Measurements from ENCODE around the gene THBS3. TPM values are rescaled to one million over a fixed set of nuclear protein-coding genes. Genes with fewer than 3 reads are reported as not detected.

The THBS3 gene
- total and polyA plus RNA-seq, 9 of the 15 experiments (the other 6 are each of a cell fraction or from before 2014, with no cell fraction given): 0.59 to 8.3 (median 3.2) TPM

DNA sequence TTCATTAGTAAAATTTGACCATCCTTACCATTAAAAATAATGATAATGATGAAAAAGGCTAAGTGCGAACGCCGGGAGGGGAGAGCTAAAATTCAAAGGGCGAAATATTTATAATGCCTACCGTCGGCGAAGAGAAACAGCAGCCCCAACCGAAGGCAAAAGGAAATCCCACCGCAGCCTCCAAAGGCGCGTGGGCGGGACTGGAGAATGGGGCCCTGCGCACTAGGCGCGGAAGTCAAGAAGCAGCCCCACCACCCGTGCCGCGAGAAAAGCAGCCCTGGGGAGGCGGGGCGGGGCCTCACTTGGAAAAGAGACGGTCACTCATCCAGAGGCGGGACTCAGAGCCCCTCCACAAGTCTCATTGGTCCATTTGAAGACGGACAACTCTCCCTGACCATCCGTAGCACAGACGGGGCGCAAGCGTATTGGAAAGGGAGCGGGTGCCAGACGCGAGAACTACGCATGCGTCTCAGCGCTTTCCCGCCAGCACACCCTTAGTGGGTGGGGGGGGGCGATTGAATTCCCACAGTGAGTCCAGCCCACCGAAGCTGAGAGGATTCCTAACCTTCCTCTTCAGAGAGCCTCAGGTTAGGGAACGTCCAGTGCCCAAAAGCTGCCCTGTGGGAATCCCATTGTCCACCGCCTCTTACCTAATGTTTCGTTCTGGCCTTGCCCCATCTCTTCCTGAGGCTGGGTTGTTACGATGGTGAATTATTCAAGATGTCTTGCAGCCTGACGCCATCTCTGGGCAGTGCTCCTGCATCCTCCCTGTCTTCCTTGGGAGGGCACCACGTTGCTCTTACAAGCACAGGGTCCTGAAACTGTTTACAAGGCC is 19.8 kb upstream of the THBS3 start (continued):
- TF ChIP-seq, protein P1, sequence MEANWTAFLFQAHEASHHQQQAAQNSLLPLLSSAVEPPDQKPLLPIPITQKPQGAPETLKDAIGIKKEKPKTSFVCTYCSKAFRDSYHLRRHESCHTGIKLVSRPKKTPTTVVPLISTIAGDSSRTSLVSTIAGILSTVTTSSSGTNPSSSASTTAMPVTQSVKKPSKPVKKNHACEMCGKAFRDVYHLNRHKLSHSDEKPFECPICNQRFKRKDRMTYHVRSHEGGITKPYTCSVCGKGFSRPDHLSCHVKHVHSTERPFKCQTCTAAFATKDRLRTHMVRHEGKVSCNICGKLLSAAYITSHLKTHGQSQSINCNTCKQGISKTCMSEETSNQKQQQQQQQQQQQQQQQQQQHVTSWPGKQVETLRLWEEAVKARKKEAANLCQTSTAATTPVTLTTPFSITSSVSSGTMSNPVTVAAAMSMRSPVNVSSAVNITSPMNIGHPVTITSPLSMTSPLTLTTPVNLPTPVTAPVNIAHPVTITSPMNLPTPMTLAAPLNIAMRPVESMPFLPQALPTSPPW (CRISPR knock-in tag; IDR thresholded peaks at IDR 0.05): peak; percentile 86
- peak; percentile 55 for TF ChIP-seq HNRNPLL (IDR thresholded peaks at IDR 0.05; ENCODE audit: low read depth, low read length, poor library complexity, severe bottlenecking)
- TF ChIP-seq NFRKB (IDR thresholded peaks at IDR 0.05; ENCODE audit: low read depth): peak; percentile 77
- TF ChIP-seq, protein P2, sequence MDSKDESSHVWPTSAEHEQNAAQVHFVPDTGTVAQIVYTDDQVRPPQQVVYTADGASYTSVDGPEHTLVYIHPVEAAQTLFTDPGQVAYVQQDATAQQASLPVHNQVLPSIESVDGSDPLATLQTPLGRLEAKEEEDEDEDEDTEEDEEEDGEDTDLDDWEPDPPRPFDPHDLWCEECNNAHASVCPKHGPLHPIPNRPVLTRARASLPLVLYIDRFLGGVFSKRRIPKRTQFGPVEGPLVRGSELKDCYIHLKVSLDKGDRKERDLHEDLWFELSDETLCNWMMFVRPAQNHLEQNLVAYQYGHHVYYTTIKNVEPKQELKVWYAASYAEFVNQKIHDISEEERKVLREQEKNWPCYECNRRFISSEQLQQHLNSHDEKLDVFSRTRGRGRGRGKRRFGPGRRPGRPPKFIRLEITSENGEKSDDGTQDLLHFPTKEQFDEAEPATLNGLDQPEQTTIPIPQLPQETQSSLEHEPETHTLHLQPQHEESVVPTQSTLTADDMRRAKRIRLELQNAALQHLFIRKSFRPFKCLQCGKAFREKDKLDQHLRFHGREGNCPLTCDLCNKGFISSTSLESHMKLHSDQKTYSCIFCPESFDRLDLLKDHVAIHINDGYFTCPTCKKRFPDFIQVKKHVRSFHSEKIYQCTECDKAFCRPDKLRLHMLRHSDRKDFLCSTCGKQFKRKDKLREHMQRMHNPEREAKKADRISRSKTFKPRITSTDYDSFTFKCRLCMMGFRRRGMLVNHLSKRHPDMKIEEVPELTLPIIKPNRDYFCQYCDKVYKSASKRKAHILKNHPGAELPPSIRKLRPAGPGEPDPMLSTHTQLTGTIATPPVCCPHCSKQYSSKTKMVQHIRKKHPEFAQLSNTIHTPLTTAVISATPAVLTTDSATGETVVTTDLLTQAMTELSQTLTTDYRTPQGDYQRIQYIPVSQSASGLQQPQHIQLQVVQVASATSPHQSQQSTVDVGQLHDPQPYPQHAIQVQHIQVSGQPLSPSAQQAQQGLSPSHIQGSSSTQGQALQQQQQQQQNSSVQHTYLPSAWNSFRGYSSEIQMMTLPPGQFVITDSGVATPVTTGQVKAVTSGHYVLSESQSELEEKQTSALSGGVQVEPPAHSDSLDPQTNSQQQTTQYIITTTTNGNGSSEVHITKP (IDR thresholded peaks at IDR 0.05; ENCODE audit: partially characterized antibody): peak; percentile 81
- peak; percentile 35 to 84; a peak in 2 of 4 replicates for TF ChIP-seq MAZ (CRISPR knock-in tag; conservative IDR thresholded peaks at IDR 0.05 in 1 of 2, IDR thresholded peaks at IDR 0.05 in 1 of 2)
- 0 out of 2 replicates have a peak, but pooled peaks have one; percentile 28 for TF ChIP-seq ELF4 (CRISPR knock-in tag; IDR thresholded peaks at IDR 0.05)
- TF ChIP-seq SRSF3 (IDR thresholded peaks at IDR 0.05; ENCODE audit: insufficient read depth, low read length): no peak
- peak; percentile 91 for TF ChIP-seq FOS (IDR thresholded peaks at IDR 0.05; ENCODE audit: extremely low read depth, insufficient read length)
- TF ChIP-seq NEUROD1 (IDR thresholded peaks at IDR 0.05; ENCODE audit: borderline replicate concordance, low read depth, low read length, partially characterized antibody): peak; percentile 72
